ENCODE measurements around the gene EXD2.
"Not testable (repeated sequence)": the region's sequence is repeated elsewhere in the genome, so short reads cannot be mapped to it uniquely, and the experiment has no call there.

EXD2 gene

DNA sequence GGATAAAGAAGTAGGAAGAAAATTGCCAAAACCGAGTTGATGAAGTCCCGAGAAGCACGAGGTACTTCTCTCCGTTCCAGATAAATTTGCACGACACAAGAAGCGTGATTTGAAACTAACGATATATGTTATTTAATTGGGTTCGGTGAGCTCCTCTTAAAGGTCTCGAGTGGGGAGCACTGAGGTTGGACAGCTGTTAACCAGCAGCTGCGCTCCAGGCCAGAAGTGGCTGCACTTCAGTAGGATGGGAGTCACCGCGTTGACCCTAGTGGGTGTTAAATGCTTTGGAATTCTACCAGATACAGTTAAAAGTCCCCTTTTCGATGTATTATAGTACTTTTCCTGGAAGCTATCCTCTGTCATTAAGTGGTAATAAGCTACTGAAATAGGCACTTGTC is 37.4 kb upstream of the EXD2 start:
- Histone ChIP-seq H3K27me3 (replicated peaks; ENCODE audit: control insufficient read depth, insufficient read depth, low read length, poor library complexity, severe bottlenecking) (no peaks in the 10 kb centered on the region), H3K27ac (ENCODE audit: insufficient read depth, low read length, poor library complexity, severe bottlenecking) (peak overlapping the region; percentile 79), H3K4me3 (ENCODE audit: insufficient read depth, low read depth, low read length, poor library complexity, severe bottlenecking) (peak overlapping the region; percentile 98), H3K36me3 (ENCODE audit: control insufficient read depth, insufficient read depth, low read length) (no peaks in the 10 kb centered on the region), H3K4me1 (ENCODE audit: control insufficient read depth, insufficient read depth, low read length, poor library complexity, severe bottlenecking) (peaks cover 19% of the 10 kb centered on the region), H3K9me3 (ENCODE audit: control insufficient read depth, low read length) (no peaks in the 10 kb centered on the region)
- no peak for DNase-seq

DNA sequence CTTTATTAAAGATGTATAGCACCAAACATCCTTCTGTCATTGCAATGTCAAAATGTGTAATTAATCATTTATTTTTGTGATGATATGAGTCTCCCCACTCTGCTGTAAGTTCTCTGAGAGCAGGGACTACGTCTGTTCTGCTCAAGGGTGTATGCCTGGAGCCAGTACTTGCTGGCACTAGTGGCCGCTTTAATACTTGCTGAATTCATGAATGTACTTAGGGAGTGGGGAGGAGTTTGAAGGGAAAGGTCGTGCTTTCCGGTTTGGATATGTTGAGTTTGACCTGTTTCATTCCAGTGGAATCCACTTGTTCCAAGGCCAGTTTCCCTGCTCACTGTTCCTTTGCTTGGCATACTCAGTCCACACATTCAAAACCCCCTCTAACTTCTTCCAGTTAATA is 36.5 kb upstream of the EXD2 start:
- Histone ChIP-seq H3K27ac (ENCODE audit: insufficient read depth, low read length, poor library complexity, severe bottlenecking) (no peak overlapping the region), H3K27me3 (replicated peaks; ENCODE audit: control insufficient read depth, insufficient read depth, low read length, poor library complexity, severe bottlenecking) (no peaks in the 10 kb centered on the region), H3K36me3 (ENCODE audit: control insufficient read depth, insufficient read depth, low read length) (no peaks in the 10 kb centered on the region), H3K4me3 (ENCODE audit: insufficient read depth, low read depth, low read length, poor library complexity, severe bottlenecking) (no peak overlapping the region), H3K4me1 (ENCODE audit: control insufficient read depth, insufficient read depth, low read length, poor library complexity, severe bottlenecking) (peaks cover 19% of the 10 kb centered on the region), H3K9me3 (ENCODE audit: control insufficient read depth, low read length) (no peaks in the 10 kb centered on the region)
- DNase-seq = no peak

DNA sequence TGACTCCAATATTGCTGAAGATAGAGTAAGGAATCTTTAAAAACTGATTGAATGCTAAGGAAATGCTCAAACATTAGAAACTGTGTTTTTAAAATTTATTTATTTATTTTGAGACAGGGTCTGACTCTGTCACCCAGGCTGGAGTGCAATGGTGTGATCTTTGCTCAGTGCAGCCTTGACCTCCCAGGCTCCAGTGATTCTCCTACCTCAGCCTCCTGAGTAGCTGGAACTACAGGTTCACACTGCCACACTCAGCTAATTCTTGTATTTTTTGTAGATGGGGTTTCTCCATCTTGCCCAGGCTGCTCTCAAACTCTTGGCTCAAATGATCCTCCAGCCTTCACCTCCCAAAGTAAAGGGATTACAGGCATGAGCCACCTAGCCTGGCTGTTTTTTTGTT is 35.1 kb upstream of the EXD2 start:
- no peaks in the 10 kb centered on the region for H3K36me3 ChIP-seq (ENCODE audit: control insufficient read depth, insufficient read depth, low read length)
- H3K4me3 ChIP-seq (ENCODE audit: insufficient read depth, low read depth, low read length, poor library complexity, severe bottlenecking) = no peak overlapping the region
- no peaks in the 10 kb centered on the region for H3K9me3 ChIP-seq (ENCODE audit: control insufficient read depth, low read length)
- H3K27ac ChIP-seq (ENCODE audit: insufficient read depth, low read length, poor library complexity, severe bottlenecking) = no peak overlapping the region
- peaks cover 8% of the 10 kb centered on the region for H3K4me1 ChIP-seq (ENCODE audit: control insufficient read depth, insufficient read depth, low read length, poor library complexity, severe bottlenecking)
- no peak for DNase-seq
- H3K27me3 ChIP-seq (replicated peaks; ENCODE audit: control insufficient read depth, insufficient read depth, low read length, poor library complexity, severe bottlenecking) = no peaks in the 10 kb centered on the region

DNA sequence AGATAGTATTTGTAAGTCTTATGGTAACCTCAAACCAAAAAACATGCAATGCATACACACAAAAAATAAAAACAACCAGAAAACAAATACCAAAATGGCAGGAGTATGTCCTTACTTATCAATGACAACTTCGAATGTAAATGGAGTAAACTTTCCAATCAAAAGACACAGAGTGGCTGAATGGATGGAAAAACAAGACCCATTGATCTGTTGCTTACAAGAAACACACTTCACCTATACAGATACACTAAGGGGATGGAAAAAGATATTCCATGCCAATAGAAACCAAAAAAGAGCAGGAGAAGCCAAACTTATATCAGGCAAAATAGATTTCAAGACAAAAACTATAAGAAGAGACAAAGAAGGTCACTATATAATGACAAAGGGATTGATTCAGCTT is 29.7 kb upstream of the EXD2 start:
- no peaks in the 10 kb centered on the region for H3K9me3 ChIP-seq (ENCODE audit: control insufficient read depth, low read length)
- DNase-seq = no peak
- no peaks in the 10 kb centered on the region for H3K4me1 ChIP-seq (ENCODE audit: control insufficient read depth, insufficient read depth, low read length, poor library complexity, severe bottlenecking)
- no peaks in the 10 kb centered on the region for H3K27me3 ChIP-seq (replicated peaks; ENCODE audit: control insufficient read depth, insufficient read depth, low read length, poor library complexity, severe bottlenecking)
- no peak overlapping the region for H3K27ac ChIP-seq (ENCODE audit: insufficient read depth, low read length, poor library complexity, severe bottlenecking)
- no peak overlapping the region for H3K4me3 ChIP-seq (ENCODE audit: insufficient read depth, low read depth, low read length, poor library complexity, severe bottlenecking)
- H3K36me3 ChIP-seq (ENCODE audit: control insufficient read depth, insufficient read depth, low read length) = no peaks in the 10 kb centered on the region

DNA sequence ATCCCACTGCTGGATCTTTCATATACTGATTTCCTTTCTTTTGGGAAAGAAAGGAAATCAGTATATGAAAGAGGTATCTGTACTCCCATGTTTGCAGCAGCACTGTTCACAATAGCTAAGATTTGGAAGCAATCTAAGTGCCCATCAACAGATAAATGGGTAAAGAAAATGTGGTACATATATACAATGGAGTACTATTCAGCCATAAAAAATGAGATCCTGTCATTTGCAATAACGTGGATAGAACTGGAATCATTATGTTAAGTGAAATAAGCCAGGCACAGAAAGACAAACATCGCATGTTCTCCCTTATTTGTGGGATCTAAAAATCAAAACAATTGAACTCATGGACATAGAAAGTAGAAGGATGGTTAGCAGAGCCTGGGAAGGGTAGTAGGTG is 25.5 kb upstream of the EXD2 start:
- not testable (repeated sequence) for H3K4me1 ChIP-seq (ENCODE audit: control insufficient read depth, insufficient read depth, low read length, poor library complexity, severe bottlenecking); H3K36me3 ChIP-seq (ENCODE audit: control insufficient read depth, insufficient read depth, low read length); H3K9me3 ChIP-seq (ENCODE audit: control insufficient read depth, low read length); H3K27ac ChIP-seq (ENCODE audit: insufficient read depth, low read length, poor library complexity, severe bottlenecking); H3K4me3 ChIP-seq (ENCODE audit: insufficient read depth, low read depth, low read length, poor library complexity, severe bottlenecking); H3K27me3 ChIP-seq (replicated peaks; ENCODE audit: control insufficient read depth, insufficient read depth, low read length, poor library complexity, severe bottlenecking); DNase-seq

DNA sequence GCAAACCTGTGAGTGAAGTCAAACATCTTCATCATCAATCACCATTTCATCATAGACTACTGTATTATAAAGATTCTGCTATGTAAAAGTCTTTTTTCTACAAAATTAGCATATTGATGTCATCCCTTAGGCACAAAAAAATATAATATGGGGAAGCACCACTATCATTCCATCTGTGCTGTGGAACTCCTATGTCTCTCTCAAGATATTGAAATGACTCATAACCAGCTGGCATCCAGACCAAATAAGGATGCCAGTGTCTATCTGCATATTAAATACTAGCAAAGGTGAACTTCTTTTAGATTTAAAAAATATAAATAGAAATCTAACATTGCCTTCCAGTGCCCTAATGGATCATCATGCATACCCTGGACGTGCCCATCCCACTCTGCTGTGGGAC is 20.5 kb upstream of the EXD2 start:
- H3K36me3 ChIP-seq (ENCODE audit: control insufficient read depth, insufficient read depth, low read length) = no peaks in the 10 kb centered on the region
- H3K9me3 ChIP-seq (ENCODE audit: control insufficient read depth, low read length) = no peaks in the 10 kb centered on the region
- H3K27ac ChIP-seq (ENCODE audit: insufficient read depth, low read length, poor library complexity, severe bottlenecking) = no peak overlapping the region
- no peak overlapping the region for H3K4me3 ChIP-seq (ENCODE audit: insufficient read depth, low read depth, low read length, poor library complexity, severe bottlenecking)
- DNase-seq = no peak
- no peaks in the 10 kb centered on the region for H3K27me3 ChIP-seq (replicated peaks; ENCODE audit: control insufficient read depth, insufficient read depth, low read length, poor library complexity, severe bottlenecking)
- no peaks in the 10 kb centered on the region for H3K4me1 ChIP-seq (ENCODE audit: control insufficient read depth, insufficient read depth, low read length, poor library complexity, severe bottlenecking)

DNA sequence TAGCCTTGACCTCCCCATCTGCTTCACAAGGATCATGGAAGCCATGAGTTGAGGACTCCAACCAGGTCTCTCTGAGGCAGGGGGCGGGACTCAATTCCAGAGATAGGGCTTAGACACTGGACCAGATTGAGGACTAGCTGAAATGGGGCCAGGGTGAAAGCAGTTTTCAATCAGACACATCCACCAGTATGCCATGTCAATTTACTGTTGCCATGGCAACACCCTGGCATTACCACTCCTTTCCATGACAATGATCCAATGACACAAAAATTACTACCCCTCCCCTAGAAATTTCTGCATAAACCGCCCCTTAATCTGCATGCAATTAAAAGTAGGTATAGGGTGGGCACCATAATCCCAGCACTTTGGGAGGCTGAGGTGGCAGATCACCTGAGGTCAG is 19.7 kb upstream of the EXD2 start:
- no peak for DNase-seq
- Histone ChIP-seq H3K27me3 (replicated peaks; ENCODE audit: control insufficient read depth, insufficient read depth, low read length, poor library complexity, severe bottlenecking) (no peaks in the 10 kb centered on the region), H3K27ac (ENCODE audit: insufficient read depth, low read length, poor library complexity, severe bottlenecking) (no peak overlapping the region), H3K4me1 (ENCODE audit: control insufficient read depth, insufficient read depth, low read length, poor library complexity, severe bottlenecking) (no peaks in the 10 kb centered on the region), H3K36me3 (ENCODE audit: control insufficient read depth, insufficient read depth, low read length) (no peaks in the 10 kb centered on the region), H3K4me3 (ENCODE audit: insufficient read depth, low read depth, low read length, poor library complexity, severe bottlenecking) (no peak overlapping the region), H3K9me3 (ENCODE audit: control insufficient read depth, low read length) (no peaks in the 10 kb centered on the region)

DNA sequence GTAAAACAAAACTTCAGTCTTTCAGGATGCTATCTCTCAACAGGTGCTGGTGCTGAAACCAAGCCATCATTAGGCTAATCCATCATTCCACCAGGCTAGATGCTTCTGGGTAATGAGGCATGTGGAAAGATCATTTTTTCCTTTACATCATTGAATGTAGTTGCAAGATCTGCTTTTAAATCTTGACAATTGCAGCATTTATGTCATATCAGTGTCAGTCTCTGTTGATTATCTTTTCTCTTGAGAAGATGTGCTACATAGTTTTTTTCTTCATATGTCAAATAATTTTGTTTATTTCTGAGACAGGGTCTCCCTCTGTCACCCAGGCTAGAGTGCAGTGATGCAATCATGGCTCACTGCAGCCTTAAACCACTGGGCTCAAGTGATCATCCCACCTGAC is 16.2 kb upstream of the EXD2 start:
- Histone ChIP-seq H3K27me3 (replicated peaks; ENCODE audit: control insufficient read depth, insufficient read depth, low read length, poor library complexity, severe bottlenecking) (no peaks in the 10 kb centered on the region), H3K9me3 (ENCODE audit: control insufficient read depth, low read length) (no peaks in the 10 kb centered on the region), H3K4me1 (ENCODE audit: control insufficient read depth, insufficient read depth, low read length, poor library complexity, severe bottlenecking) (no peaks in the 10 kb centered on the region), H3K27ac (ENCODE audit: insufficient read depth, low read length, poor library complexity, severe bottlenecking) (no peak overlapping the region), H3K4me3 (ENCODE audit: insufficient read depth, low read depth, low read length, poor library complexity, severe bottlenecking) (no peak overlapping the region), H3K36me3 (ENCODE audit: control insufficient read depth, insufficient read depth, low read length) (no peaks in the 10 kb centered on the region)
- no peak for DNase-seq

DNA sequence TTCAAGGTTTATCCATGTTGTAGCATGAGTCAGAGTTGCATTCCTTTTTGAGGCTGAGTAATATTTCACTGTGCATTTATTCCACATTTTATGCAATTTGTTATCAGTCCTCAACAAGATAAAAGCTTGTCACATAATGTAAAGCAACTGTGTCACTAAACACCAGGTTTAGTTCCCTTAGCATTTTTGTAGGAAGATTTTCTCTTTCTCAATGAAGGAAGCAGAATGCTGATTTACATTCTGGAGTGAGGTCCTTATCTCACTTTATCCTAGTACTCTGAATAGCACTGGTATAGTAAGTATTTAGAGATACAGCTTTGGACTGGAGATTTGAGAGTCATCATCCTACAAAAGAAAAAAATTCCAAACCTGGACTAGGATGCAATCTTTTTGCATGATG is 9.8 kb upstream of the EXD2 start:
- H3K4me1 ChIP-seq (ENCODE audit: control insufficient read depth, insufficient read depth, low read length, poor library complexity, severe bottlenecking) = no peaks in the 10 kb centered on the region
- no peaks in the 10 kb centered on the region for H3K9me3 ChIP-seq (ENCODE audit: control insufficient read depth, low read length)
- no peak overlapping the region for H3K4me3 ChIP-seq (ENCODE audit: insufficient read depth, low read depth, low read length, poor library complexity, severe bottlenecking)
- no peak for DNase-seq
- H3K27me3 ChIP-seq (replicated peaks; ENCODE audit: control insufficient read depth, insufficient read depth, low read length, poor library complexity, severe bottlenecking) = no peaks in the 10 kb centered on the region
- no peak overlapping the region for H3K27ac ChIP-seq (ENCODE audit: insufficient read depth, low read length, poor library complexity, severe bottlenecking)
- no peaks in the 10 kb centered on the region for H3K36me3 ChIP-seq (ENCODE audit: control insufficient read depth, insufficient read depth, low read length)

DNA sequence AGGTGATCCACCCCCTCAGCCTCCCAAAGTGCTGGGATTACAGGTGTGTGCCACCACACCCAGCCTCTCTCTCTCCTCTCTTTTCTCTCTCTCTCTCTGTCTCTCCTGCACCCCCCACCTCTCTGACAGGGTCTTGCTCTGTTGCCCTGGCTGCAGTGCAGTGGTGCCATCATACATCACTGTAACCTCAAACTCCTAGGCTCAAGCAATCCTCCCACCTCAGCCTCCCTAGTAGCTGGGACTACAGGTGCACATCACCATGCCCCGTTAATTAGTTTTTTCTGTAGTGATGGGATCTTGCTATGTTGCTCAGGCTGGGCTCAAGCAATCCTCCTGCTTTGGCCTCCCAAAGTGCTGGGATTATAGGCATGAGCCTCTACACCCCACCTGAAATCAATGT is 8.7 kb upstream of the EXD2 start:
- DNase-seq; H3K4me1 ChIP-seq (ENCODE audit: control insufficient read depth, insufficient read depth, low read length, poor library complexity, severe bottlenecking); H3K36me3 ChIP-seq (ENCODE audit: control insufficient read depth, insufficient read depth, low read length); H3K9me3 ChIP-seq (ENCODE audit: control insufficient read depth, low read length); H3K27ac ChIP-seq (ENCODE audit: insufficient read depth, low read length, poor library complexity, severe bottlenecking); H3K27me3 ChIP-seq (replicated peaks; ENCODE audit: control insufficient read depth, insufficient read depth, low read length, poor library complexity, severe bottlenecking); H3K4me3 ChIP-seq (ENCODE audit: insufficient read depth, low read depth, low read length, poor library complexity, severe bottlenecking): not testable (repeated sequence)

DNA sequence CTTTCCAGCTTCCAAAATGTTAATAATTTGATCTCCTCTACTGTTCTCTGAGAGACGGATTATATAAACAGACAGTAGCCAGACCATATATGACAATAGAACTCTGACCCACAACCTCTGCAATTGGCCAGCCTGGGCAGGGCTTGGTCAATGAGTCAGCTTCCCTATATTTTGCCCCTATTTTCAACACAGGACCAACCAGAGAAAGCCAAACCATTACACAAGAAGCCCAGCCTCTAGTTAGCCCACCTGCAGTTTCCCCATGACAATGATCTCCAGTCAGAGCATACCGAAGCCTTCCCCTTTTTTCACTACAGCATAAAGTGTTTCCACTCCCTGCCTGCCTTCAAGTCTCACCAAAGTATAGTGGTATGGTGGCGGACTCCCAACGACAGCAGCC is 7.6 kb upstream of the EXD2 start:
- Histone ChIP-seq H3K4me3 (ENCODE audit: insufficient read depth, low read depth, low read length, poor library complexity, severe bottlenecking) (no peak overlapping the region), H3K4me1 (ENCODE audit: control insufficient read depth, insufficient read depth, low read length, poor library complexity, severe bottlenecking) (no peaks in the 10 kb centered on the region), H3K36me3 (ENCODE audit: control insufficient read depth, insufficient read depth, low read length) (no peaks in the 10 kb centered on the region), H3K27ac (ENCODE audit: insufficient read depth, low read length, poor library complexity, severe bottlenecking) (no peak overlapping the region), H3K9me3 (ENCODE audit: control insufficient read depth, low read length) (no peaks in the 10 kb centered on the region), H3K27me3 (replicated peaks; ENCODE audit: control insufficient read depth, insufficient read depth, low read length, poor library complexity, severe bottlenecking) (no peaks in the 10 kb centered on the region)
- DNase-seq = no peak
